Neural progenitor cell (in vitro differentiated cells): ENCODE measurements around the gene PIM3. TPM values are rescaled to one million over a fixed set of nuclear protein-coding genes. Genes with fewer than 3 reads are reported as not detected.

Experiments used
- DNase-seq: peaks from one replicate; pipeline ENCODE4 v3.0.0-alpha.2; 2016; ENCODE audit warnings: low spot score
- H2AFZ ChIP-seq: fragments of 200-600 bp; sonication (generic); replicated peaks from 2 replicates; pipeline ENCODE4 v1.6.1; 2016; ENCODE audit warnings: antibody characterized with exemption
- H3F3A ChIP-seq: fragments of 200-600 bp; sonication (generic); 2 replicates; pipeline ENCODE4 v1.6.1; 2016; ENCODE audit warnings: antibody characterized with exemption, low read depth
- H3K27ac ChIP-seq: fragments of 200-600 bp; sonication (generic); 2 replicates; pipeline ENCODE4 v1.5.1; 2016; ENCODE audit warnings: mild to moderate bottlenecking
- H3K27me3 ChIP-seq: fragments of 200-600 bp; sonication (generic); 2 replicates; pipeline ENCODE4 v1.6.1; 2016; ENCODE audit warnings: mild to moderate bottlenecking, moderate library complexity
- H3K36me3 ChIP-seq: fragments of 200-600 bp; sonication (generic); 2 replicates; pipeline ENCODE4 v1.5.1; 2016
- H3K4me1 ChIP-seq: fragments of 200-600 bp; sonication (generic); 2 replicates; pipeline ENCODE4 v1.6.1; 2016; ENCODE audit warnings: mixed run types
- H3K4me2 ChIP-seq: fragments of 200-600 bp; sonication (generic); 2 replicates; pipeline ENCODE4 v1.6.1; 2016
- H3K4me3 ChIP-seq: fragments of 200-600 bp; sonication (generic); 2 replicates; pipeline ENCODE4 v1.5.1; 2016
- H3K79me2 ChIP-seq: fragments of 200-600 bp; sonication (generic); 2 replicates; pipeline ENCODE4 v1.6.1; 2016; ENCODE audit warnings: low read depth
- H3K9ac ChIP-seq: fragments of 200-600 bp; sonication (generic); 2 replicates; pipeline ENCODE4 v1.6.1; 2016
- H3K9me3 ChIP-seq: fragments of 200-600 bp; sonication (generic); 2 replicates; pipeline ENCODE4 v1.5.1; 2016; ENCODE audit warnings: low read depth
- H4K20me1 ChIP-seq: fragments of 200-600 bp; sonication (generic); 2 replicates; pipeline ENCODE4 v1.6.1; 2016; ENCODE audit warnings: low read depth
- H3K27ac Mint-ChIP-seq: 3 replicates; pipeline ENCODE4 v1.8.0; 2021; ENCODE audit warnings: mixed read lengths
- H3K27me3 Mint-ChIP-seq: 2 replicates; pipeline ENCODE4 v1.8.0; 2022; ENCODE audit warnings: low read depth, mild to moderate bottlenecking, inconsistent platforms, moderate library complexity, mixed read lengths; ENCODE audit not compliant: insufficient read depth
- H3K36me3 Mint-ChIP-seq: 3 replicates; pipeline ENCODE4 v1.8.0; 2021; ENCODE audit warnings: mixed read lengths
- H3K4me1 Mint-ChIP-seq: 3 replicates; pipeline ENCODE4 v1.8.0; 2021; ENCODE audit warnings: mixed read lengths
- H3K4me3 Mint-ChIP-seq: 3 replicates; pipeline ENCODE4 v1.8.0; 2021; ENCODE audit warnings: mild to moderate bottlenecking, moderate library complexity, mixed read lengths
- H3K9me3 Mint-ChIP-seq: 3 replicates; pipeline ENCODE4 v1.8.0; 2020; ENCODE audit warnings: mixed read lengths
- CTCF ChIP-seq: fragments of 200-600 bp; sonication (generic); IDR thresholded peaks from 2 replicates; pipeline ENCODE4 v1.5.1; 2017; ENCODE audit warnings: antibody characterized with exemption, mild to moderate bottlenecking
- EZH2 ChIP-seq: fragments of 200-600 bp; sonication (generic); IDR thresholded peaks from 2 replicates; pipeline ENCODE4 v1.6.1; 2017; ENCODE audit warnings: antibody characterized with exemption, mild to moderate bottlenecking, moderate library complexity
- EZH2phosphoT487 ChIP-seq: fragments of 200-600 bp; sonication (generic); IDR thresholded peaks from 2 replicates; pipeline ENCODE4 v1.6.1; 2017; ENCODE audit warnings: antibody characterized with exemption
- total RNA-seq: library from RNA; depleted of rRNA; stranded (reverse); fragments of >200 nt; gene quantifications from 2 replicates; pipeline ENCODE4 v1.2.3, GENCODE V29; 2015; ENCODE audit warnings: low replicate concordance

Gene PIM3
- total RNA-seq, 1 donor from 2014 or later: 15.1 TPM

- no peaks in the 10 kb centered on the region for H3K36me3 ChIP-seq
- Mint-ChIP-seq H3K9me3 (no peaks in the 10 kb centered on the region), H3K4me1 (peaks cover 27% of the 10 kb centered on the region), H3K36me3 (peaks cover 2% of the 10 kb centered on the region), H3K27me3 (peaks cover 12% of the 10 kb centered on the region), H3K27ac (no peak overlapping the region), H3K4me3 (no peak overlapping the region)
- peak; percentile 88 for DNase-seq
- H3K9me3 ChIP-seq: no peaks in the 10 kb centered on the region
- H3F3A ChIP-seq: peaks cover 13% of the 10 kb centered on the region
- H3K27me3 ChIP-seq: peaks cover 35% of the 10 kb centered on the region
- no peak overlapping the region for H2AFZ ChIP-seq
- TF ChIP-seq EZH2 (no peak), CTCF (peak; percentile 84), EZH2phosphoT487 (no peak)
- no peaks in the 10 kb centered on the region for H3K4me1 ChIP-seq
- no peak overlapping the region for H3K27ac ChIP-seq
- no peaks in the 10 kb centered on the region for H3K79me2 ChIP-seq
- H3K4me2 ChIP-seq: peak overlapping the region; percentile 73
- no peak overlapping the region for H3K9ac ChIP-seq
- peak overlapping the region; percentile 37 for H3K4me3 ChIP-seq
- H4K20me1 ChIP-seq: no peaks in the 10 kb centered on the region
Measured at GRCh38 chr22:49929211-49929979, 31.2 kb upstream of the PIM3 start.

DNA sequence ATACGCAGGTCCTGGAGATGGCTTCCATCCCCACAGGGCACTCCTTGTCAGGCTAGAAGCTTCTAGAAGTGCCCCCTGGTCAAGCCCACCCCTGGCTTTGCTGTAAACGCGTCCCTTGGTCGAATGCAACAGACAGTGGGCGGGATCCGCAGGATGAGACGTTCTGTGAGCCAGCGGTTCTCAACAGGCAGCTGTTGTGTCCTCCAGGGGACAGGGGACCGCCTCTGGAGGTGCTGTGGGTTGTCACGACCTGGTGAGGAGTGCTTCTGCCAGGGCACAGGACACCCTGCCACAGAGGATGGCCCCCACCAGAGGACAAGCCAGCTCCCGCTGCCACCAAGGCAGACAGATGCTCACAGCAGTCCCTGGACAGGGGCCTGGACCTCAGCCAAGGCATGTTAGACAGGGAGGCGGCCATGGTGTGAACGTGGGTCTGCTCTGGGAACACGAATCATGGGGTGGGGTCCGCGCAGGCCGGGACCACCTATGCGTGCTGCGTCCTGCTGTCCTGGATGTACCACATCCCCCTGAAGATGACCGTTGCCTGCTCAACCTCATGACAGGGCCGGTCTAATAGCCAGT is 30.5 kb upstream of the PIM3 start:
- Histone ChIP-seq H3K36me3 (no peaks in the 10 kb centered on the region), H3K27me3 (peaks cover 42% of the 10 kb centered on the region), H2AFZ (no peak overlapping the region), H3K4me2 (peak overlapping the region; percentile 73), H3K4me3 (no peak overlapping the region), H4K20me1 (no peaks in the 10 kb centered on the region), H3K27ac (no peak overlapping the region), H3F3A (peaks cover 13% of the 10 kb centered on the region), H3K4me1 (no peaks in the 10 kb centered on the region), H3K9ac (no peak overlapping the region), H3K9me3 (no peaks in the 10 kb centered on the region), H3K79me2 (no peaks in the 10 kb centered on the region)
- Mint-ChIP-seq H3K27ac (no peak overlapping the region), H3K36me3 (peaks cover 1% of the 10 kb centered on the region), H3K4me3 (no peak overlapping the region), H3K4me1 (peaks cover 27% of the 10 kb centered on the region), H3K9me3 (no peaks in the 10 kb centered on the region), H3K27me3 (peaks cover 12% of the 10 kb centered on the region)
- TF ChIP-seq EZH2phosphoT487: no peak
- TF ChIP-seq EZH2: no peak
- no peak for TF ChIP-seq CTCF
- no peak for DNase-seq

- no peak overlapping the region for H3K4me2 ChIP-seq
- no peaks in the 10 kb centered on the region for H3K9me3 Mint-ChIP-seq
- H3F3A ChIP-seq: peaks cover 13% of the 10 kb centered on the region
- H3K27ac Mint-ChIP-seq: no peak overlapping the region
- H3K4me1 ChIP-seq: no peaks in the 10 kb centered on the region
- TF ChIP-seq EZH2: no peak
- TF ChIP-seq EZH2phosphoT487: no peak
- TF ChIP-seq CTCF: peak; percentile 50
- no peaks in the 10 kb centered on the region for H4K20me1 ChIP-seq
- no peak overlapping the region for H3K9ac ChIP-seq
- H3K36me3 Mint-ChIP-seq: no peaks in the 10 kb centered on the region
- H3K4me1 Mint-ChIP-seq: peaks cover 23% of the 10 kb centered on the region
- no peaks in the 10 kb centered on the region for H3K36me3 ChIP-seq
- DNase-seq: peak; percentile 69
- H3K4me3 Mint-ChIP-seq: peak overlapping the region; percentile 58
- H3K79me2 ChIP-seq: no peaks in the 10 kb centered on the region
- H3K9me3 ChIP-seq: no peaks in the 10 kb centered on the region
- no peak overlapping the region for H2AFZ ChIP-seq
- no peak overlapping the region for H3K4me3 ChIP-seq
- no peak overlapping the region for H3K27ac ChIP-seq
- peaks cover 43% of the 10 kb centered on the region for H3K27me3 ChIP-seq
- peaks cover 9% of the 10 kb centered on the region for H3K27me3 Mint-ChIP-seq
Measured at GRCh38 chr22:49930596-49931412, 29.8 kb upstream of the PIM3 start.
